Stimulated activated naive CD8-positive, alpha-beta T cell treated with anti-CD3 and anti-CD28 coated beads, Interleukin-15, Interleukin-2, amounts not matched to agents 100 U/mL and 50 U/mL, for 24 hours (primary cell): ENCODE measurements around the gene PELI2.

Experiments used
- ATAC-seq: fragments of 150-1000 bp; cut with Tn5 transposase; one replicate; pipeline ENCODE4 v1.10.0; 2021
- DNase-seq: peaks from one replicate; pipeline ENCODE4 v3.0.0; 2021

The PELI2 gene

DNA sequence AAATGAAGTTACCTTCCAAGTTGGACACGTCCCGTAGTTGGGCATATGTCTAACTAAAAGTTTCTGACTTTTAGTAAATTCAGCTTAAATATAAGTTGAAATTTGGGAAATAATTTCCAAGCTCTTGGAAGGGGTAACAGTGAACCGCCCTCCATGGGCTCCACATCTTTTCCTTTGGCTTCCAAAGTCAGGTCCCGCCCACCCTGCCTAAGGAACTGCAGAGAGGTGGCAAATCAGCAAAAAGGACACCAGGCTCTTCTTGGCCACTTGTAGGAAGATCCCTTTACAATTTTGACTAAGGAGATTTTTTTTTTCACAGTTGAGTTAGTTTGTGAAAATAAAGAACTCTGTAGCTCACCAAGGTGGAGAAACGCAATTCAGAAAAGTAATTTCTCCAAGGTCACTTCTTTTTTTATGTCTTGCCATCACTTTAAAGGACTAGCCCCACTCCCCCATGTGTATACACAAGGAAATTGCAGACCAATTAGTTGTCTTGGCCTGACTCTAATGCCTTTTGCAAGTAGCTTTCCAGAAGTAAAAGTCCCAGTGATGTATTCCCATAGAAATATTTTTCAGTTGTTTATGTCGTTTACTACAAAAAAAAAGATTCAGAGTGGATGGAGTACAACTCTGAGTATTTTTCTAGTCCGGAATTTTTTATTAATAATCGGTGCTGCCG, 181.2 kb downstream of the PELI2 start:
- DNase-seq (no peak), ATAC-seq (no peak)

DNA sequence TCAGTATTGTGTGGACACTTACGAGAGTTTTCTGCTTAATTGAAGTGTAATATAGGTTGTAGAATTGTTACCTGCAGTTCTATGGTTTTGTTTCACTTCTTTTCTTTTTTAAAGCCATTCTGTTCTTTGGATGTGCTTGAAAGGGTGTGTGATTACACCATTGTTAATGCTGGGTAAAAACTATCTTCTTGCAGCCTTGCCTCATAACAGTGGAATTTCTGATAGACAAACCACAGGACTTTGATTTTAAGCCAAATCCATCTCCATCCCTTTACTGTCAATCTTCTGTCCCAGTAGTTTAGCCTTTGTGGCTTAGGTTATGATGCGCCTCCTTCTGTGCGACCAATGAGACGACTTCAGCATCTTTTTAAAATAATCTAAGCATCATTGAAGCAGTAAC, 182.3 kb downstream of the PELI2 start:
- no peak for ATAC-seq
- no peak for DNase-seq

DNA sequence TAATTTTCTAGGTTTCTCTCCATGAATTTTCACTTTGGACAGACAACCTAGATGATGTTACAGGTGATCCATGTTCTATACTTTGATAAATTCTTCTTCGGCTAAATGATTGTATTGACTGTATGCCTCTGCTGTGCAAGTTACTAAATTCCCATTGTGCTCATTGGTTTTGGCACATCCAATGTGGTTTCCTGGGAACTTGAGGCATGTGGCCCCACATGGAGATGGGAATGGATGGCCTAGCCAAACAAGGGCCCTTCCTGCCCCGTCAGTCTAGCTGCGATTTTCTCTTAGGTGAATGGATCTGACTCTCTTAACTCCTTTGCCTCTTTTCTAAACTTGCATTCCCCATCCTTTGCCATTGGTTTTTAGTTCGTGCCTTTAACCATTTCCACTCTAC, 186.2 kb downstream of the PELI2 start:
- ATAC-seq = no peak
- no peak for DNase-seq

DNA sequence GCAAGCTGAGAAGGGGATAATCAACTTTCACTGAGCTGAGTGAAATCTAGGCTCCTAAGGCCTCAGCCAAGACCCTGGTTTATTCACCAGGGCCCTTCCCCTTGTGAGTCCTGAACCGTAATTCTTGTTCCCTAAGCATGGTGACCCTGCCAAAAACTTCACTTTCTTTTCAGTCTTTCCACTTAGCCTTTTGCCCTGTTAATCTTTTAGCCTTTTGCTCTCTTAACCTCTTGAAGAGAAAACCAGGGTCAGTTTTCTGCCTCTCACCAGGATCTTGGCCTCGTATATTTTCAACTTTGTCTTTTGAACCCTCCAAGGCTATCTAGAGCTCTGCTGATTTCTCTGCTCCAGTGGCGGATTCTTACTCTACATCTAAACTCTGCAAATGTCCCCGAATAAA, 191.0 kb downstream of the PELI2 start:
- no peak for DNase-seq
- no peak for ATAC-seq

DNA sequence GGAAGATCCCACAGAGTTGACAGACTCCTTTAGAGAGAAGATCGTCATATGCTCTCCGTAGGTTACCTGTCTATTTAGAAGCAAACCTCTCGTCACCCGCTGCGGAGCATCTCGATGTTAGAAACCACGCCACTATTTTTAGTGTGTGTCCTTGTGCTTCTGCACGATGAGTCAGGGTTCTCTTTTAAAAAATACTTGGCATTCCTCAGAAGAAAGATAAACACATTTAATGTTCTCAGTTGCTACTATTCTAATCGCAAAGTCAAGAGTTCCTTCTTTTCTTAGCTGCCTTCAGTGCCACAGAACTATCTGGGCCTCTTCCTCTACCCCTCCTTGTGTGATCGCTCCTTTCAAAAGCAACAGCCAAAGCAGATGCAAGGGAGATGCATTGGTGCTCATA, 192.4 kb downstream of the PELI2 start:
- ATAC-seq = no peak
- DNase-seq = no peak

DNA sequence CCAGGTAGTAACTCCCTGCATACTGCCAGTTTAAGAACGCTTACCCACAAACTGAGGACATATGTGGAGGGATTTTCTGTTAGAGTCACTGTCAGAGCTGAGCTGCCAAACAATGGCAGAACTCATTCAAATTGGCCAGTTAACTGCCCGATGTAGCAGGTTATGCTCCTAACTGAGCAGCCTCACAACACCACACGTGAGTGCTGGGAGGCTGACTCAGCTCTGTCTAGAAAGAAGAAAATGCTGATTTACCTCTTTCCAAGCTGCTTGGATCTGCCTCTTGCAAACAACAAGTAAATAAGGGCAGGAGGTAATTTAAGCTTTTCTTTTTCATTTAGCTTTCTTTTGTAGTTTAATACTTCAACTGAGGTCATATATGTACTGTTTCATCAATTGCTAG, 195.6 kb downstream of the PELI2 start:
- ATAC-seq (no peak), DNase-seq (no peak)

DNA sequence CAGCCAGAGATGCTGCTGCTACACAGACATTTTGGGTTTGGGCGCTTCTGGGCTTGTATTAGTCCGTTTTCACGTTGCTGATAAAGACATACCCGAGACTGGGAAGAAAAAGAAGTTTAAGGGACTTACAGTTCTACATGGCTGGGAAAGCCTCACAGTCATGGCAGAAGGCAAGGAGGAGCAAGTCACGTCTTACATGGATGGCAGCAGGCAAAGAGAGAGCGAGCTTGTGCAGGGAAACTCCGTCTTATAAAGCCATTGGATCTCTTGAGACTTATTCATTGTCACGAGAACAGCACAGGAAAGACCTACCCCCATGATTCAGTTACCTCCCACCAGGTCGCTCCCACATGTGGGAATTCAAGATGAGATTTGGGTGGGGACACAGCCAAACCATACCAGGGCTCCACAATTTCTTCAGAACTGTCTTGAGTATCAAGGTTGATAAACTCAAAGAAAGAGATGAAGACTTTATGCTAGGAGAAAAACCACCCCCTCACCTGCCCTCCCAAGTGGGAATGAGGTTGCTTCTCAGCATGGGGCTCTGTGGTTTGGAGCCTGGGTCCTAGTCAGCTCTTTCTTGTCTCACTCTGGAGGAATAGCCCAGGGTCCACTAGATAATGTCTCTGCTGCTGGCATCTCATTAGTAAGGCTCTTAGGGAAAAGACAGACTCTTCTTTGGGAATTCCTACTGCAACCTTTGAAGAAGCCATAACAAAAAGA, 200.3 kb downstream of the PELI2 start:
- DNase-seq (no peak), ATAC-seq (no peak)

DNA sequence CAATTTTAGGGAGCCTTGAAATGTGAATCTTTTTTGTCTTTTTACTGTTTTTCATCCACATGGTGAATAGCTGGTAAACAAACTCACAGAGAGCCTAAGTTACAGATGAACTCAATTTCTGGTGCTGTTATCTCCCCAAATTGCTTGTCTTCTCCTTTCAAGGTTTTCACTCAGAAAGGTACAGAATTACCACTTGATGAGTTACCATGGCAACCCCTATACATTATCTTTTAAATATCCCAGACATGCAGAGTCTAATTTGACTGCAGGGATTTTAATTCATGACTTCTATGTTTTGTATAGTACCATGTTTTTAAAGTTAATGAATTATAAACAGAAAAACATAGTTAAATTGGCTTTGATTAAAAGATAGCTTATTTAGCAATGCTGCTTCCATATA, 203.7 kb downstream of the PELI2 start:
- no peak for ATAC-seq

DNA sequence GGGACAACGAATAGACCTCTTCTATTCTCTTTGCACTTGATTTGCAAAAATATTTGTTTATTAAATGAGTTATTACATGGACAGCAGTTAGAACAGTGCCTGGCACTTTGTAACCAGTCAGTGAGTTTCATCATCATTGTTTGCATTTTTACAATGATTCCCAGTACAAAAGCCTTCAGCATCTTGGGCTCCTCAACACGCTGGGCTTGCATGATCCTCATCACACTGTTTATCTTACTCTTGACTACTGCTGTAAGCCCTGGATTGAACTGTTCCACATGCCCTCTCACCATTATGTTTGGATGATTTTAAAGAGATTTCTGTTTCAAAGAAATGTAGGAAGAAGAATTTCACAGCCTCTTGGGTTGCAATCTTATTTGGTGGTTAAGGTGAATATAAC, 204.3 kb downstream of the PELI2 start:
- ATAC-seq = no peak
- no peak for DNase-seq

More for the DNA sequence above, 203.7 kb downstream of the PELI2 start:
- no peak for DNase-seq

DNA sequence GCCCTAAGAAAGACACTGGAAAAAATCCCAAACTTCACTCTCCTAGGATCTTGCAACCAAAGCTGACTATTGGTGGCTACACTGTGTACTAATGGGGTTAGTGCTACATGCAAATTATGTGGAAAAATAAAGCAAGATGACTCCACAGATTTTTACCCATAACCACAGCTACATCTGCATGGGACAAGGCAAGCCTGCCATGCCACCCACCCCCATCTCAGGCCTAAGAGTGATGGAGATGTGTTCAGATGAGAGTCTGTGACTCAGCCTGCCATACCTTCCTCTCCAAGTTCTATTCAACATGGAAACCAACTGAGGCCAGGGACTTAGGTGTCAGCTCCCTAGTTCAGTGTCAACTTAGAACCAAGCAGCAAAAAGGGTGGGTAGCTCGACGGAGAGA, 206.2 kb downstream of the PELI2 start:
- ATAC-seq = no peak
- DNase-seq = no peak

DNA sequence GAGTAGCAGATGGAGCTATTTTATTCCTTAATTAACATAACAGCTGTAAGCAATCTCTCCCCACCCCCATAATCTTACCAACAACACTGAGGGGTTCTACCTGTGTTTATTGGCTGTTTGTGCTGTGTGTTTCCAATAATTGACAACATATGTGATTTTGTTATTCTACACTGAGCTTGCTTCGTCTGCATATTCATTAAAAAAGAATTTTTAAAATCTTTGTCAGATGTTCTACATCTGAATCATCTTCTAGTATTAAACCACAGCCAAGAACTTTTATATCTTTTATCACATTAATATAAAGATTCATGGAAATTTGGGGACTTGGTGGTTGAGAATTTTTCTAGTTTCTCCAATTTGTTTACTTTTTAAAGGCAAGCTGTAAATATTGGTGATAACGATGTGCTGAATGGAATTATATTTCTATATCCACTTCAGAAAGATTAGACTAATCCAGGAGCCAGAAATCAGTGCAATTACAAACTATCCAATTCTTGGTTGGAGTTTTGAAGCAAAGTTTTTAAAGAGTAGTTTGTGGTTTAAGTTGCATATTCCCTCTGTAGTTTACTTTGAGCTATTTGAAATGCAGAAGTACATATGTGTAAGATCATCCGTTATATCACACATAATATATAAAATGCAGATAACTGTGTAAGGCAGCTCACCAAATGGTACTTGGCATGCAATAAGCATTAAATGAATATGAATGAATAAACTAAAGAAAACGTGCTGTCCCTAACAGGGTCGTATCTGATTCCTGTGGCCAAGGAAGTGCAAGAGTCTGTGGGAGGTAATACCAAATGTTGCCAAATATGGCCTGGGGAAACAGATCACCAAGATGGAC, 206.9 kb downstream of the PELI2 start:
- ATAC-seq (no peak), DNase-seq (no peak)

DNA sequence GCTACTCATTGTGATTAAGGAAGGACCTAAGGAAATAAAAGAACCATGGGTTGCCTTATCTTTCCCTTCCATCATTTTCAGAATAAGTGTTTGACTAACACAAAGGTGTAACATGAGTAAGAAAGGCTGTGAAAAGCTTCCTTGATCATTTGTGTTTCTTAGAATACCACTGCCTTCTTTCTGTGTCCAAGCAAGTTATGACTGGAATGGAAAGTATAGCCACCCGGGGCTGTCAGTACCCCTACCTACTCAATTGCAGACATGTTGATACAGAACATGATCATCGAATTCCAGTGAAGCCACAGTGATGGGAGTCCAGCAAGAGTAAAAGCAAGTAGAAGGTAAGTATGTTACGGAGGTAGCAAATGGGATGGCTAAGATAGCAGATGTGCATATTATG, 209.8 kb downstream of the PELI2 start:
- no peak for DNase-seq
- no peak for ATAC-seq

DNA sequence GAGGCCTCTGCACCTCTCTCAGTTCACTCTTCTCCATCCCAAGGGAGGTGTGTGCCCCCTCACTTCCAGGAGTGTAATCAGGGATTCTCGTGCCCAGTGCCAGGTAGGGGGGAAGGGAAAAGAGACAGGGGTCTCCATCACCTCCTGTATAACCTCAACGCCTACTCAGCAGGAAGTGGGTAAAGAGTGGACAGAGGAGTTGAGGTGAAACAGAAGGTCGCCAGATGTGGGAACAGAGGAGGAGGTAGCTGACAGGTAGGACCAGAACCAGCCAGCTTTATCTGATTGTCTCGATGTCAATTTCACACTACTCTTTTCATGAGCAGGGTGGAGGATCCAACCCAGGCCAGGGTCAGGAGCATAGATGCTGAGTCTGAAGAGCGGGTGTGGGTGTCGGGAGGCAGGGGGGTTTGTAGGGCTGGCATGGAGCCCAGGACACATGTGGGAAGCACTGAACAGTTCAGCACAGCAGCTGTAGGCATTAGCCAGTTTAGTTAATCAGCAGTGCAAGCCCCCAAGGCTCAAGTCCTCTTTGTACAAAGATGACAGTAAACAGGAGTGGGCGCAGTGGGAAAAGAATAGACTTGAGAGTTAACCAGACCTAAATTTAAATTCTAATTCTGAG, 213.5 kb downstream of the PELI2 start:
- ATAC-seq (no peak), DNase-seq (no peak)

DNA sequence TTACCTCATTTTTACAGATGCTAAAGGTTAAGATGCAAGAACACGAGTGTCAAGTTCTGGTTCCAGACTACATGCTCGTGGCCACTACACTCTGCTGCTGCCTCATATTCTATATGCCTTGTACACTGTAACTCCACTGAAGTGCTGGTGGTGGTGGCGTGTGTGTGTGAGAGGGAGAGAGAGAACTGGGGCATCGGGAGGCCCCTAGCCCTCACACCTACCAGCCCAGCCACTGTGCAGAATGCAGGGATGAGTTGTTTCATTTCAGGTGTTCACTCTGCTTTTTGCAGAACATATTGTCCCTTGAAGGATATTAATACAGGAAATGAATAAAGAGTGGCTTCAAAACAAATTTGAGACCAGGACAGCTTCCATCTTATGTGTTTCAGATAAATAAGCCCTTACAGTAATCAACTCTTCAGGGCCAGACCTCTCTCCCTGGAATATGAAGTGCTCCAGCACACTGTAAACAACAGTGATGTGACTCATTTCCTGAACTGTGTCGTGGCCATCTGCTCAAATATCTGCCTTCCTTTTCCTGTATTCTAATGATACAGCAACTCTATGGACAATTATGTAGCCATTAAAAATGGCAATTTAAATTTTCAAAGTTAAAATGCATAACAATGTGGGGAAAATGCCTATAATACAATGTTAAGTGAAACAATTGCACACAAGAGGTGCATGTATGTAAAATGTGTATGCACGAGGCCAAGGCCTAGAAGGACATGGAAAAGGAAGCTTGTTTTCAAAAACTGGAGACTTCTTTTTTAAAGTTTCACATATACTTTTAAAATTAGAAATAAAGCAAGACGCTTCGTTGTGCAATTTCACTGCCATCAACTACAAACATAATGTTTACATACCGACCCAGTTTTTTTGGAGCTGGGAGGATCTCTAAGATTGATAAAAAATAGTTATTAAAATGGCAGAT, 215.4 kb downstream of the PELI2 start:
- ATAC-seq (no peak), DNase-seq (no peak)

DNA sequence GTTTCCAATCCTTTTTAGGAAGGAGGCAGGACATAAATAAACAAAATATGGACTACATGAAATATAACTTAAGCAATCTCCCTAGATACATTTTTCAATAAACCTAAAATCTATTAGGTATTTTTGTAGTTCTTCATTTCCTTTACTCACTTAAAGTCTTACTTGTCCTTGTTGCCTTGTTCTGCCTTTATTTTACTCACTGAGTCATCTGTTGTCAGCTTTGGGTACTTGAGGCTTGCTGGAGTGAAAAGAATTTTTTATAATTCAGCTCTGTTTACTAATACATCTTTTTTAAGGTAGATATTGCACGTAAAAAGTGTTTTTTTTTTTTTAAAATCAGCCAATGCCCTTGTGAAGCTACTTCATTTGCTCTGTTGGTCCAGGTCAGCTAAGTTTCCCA, 216.2 kb downstream of the PELI2 start:
- DNase-seq = no peak
- ATAC-seq = no peak

DNA sequence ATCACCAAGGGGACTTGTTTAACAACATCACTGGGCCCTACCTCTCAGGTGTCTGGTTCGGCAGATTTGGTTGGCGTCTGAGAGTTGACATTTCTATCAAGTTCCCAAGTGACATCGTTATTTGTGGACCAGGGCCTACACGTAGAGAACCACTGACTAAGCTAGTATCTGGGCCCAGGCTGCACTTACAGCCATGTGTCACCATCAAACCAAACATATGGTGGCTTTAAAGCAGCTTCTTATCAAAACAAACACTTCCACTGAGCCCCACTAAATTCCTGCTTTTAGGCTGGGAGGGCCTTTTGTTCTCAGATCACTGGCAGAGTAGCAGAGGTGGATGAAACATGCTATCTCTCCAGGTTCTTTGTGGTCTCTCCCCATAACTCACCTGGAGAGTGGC, 220.5 kb downstream of the PELI2 start:
- ATAC-seq = no peak

DNA sequence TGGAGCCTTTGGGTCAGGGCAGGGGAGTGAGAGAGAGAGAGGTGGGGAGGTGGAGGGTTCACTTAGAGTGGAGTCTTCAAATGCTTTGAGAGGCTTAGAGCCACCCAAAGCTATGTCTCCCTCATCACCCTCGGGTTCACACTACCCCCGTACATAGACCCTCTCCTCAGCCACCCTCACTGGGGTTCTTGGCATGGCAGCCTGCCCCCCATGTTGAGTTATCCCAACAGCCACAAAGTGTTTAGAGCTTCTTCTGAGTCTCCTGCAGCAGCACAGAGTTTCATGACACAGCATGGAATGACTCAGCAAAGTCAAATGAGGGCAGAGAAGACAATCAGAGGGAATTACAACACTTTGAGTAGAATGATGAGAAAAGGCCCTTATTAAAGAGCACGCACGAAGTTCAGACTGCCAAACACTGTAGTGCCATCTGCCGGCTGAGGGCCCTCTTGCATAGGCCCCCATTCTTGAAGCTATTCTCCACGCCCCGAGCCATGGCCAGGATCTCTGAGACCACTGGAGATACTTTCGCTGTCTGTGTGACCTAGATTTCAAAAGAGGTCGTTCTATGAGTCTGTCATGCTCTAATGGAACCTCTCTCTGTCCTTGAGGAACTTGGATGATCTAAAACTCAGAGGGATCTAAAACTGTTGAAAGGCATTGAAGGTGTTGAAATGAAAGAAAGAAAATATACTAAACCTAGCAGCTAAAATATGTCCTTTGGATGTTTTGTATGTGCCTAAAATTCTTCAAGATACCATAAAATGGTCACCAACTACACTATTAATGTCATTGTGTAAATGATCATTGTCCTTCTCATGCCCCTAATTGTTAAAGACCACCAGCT, 221.9 kb downstream of the PELI2 start:
- peak; percentile 62 for DNase-seq
- peak; percentile 57 for ATAC-seq

More for the DNA sequence above, 220.5 kb downstream of the PELI2 start:
- no peak for DNase-seq

DNA sequence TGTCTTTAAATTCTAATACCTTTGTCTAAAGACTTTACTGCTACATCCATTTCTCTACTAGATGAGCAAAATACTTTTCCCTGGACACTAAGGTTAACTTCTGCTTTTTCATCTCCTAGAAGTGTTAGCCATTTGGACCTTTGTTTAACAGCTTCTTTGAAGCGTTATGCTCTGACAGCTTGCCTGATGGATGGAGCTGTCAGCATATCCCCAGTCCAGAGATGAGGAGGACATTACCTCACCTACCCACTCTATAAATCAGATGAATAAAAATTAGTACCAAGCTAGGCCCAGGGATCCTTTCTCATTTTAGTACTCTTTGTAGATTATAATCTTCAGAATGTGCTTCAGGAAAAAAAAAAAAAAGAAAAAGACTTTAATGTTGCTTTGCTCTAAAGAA, 222.7 kb downstream of the PELI2 start:
- ATAC-seq = no peak
- DNase-seq = no peak

DNA sequence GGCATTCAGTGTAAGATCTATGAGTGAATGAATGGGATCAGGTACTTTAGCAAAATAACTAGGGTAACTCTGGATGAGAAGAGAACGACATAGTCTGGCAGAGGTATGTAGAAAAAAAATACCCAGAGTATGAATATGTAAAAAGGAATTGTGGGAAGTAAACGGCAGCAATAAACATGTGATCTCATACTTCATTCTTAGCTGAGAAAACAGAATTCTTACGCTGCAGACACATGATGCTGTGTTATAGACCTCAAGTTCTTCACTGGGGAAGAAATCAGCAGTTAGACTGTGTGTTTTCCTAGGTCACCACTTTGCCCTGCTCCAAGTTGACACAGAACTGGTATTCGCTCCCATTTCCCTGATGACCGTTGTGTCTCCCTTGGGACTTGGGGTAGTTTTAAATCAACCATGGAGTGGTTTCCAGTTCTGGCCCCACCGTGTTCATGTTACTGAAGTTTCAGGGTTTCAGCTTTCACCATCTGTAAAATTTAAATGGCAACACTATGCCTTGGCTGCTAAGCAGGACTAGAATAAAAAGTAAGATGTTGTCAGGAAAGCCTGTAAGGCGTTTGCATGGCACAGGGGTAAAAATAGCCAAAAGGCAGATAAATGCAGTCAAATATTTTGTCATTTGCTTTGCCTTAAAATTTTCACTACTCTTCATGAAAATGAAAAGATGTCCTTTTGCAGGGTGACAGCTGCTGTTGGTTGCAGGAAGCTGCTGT, 223.7 kb downstream of the PELI2 start:
- ATAC-seq = no peak
- no peak for DNase-seq

DNA sequence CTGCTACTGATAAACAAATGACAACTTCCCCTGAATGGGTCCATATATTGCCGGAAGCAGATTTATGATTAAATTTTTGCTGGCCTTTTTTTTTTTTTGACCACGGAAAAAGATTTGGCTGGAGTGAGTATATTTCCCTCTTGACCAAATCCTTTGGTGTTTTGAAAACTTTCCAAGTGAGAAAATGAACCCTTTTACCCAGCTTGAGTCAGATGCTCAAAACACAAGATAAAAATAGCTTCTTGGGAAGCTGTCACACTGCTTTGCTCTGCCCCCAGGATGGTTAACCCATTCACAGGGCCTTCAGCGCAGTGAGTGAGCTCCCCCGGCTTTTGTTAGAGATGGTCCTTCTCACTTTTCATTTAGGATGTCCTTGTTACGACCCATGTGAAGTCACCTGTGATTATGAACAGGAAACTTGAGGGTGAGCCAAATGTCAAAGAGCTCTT, 224.3 kb downstream of the PELI2 start:
- DNase-seq (no peak), ATAC-seq (no peak)
